H1 (cell line): Measurements from ENCODE around the gene MRPL36. TPM values are rescaled to one million over a fixed set of nuclear protein-coding genes. Genes with fewer than 3 reads are reported as not detected.
A peak's percentile ranks its signal among the peaks of the same experiment; 100 is the strongest.

Experiments used
- ASH2L ChIP-seq: fragments of 200-600, 300-600 bp; sonication (generic); IDR thresholded peaks from one replicate; pipeline ENCODE4 v1.7.1; 2017; ENCODE audit warnings: low read length
- BACH1 ChIP-seq: IDR thresholded peaks from 2 replicates; pipeline ENCODE4 v1.6.1; 2012; ENCODE audit warnings: low read length, improper control_type of control experiment
- BRCA1 ChIP-seq: IDR thresholded peaks from 2 replicates; pipeline ENCODE4 v1.6.1; 2012; ENCODE audit warnings: low read depth, low read length, improper control_type of control experiment
- CBX5 ChIP-seq: fragments of 300-800, 300-1000 bp; sonication (generic); IDR thresholded peaks from 2 replicates; pipeline ENCODE4 v1.7.1; 2016; ENCODE audit warnings: antibody characterized with exemption, low read length, low read depth
- CHD2 ChIP-seq: IDR thresholded peaks from 2 replicates; pipeline ENCODE4 v1.6.1; 2012; ENCODE audit warnings: low read length, improper control_type of control experiment
- GTF2F1 ChIP-seq: IDR thresholded peaks from 2 replicates; pipeline ENCODE4 v1.6.1; 2012; ENCODE audit warnings: low read depth, low read length, improper control_type of control experiment, borderline replicate concordance
- KDM4A ChIP-seq: IDR thresholded peaks from one replicate; pipeline ENCODE4 v1.7.1; 2012; ENCODE audit warnings: low read depth, mild to moderate bottlenecking, moderate library complexity, low read length, inconsistent platforms; ENCODE audit not compliant: severe bottlenecking
- KDM5A ChIP-seq: fragments of 200-600 bp; IDR thresholded peaks from 2 replicates; pipeline ENCODE4 v1.7.1; 2012; ENCODE audit warnings: mild to moderate bottlenecking, low read length, inconsistent platforms, mixed read lengths
- NRF1 ChIP-seq: IDR thresholded peaks from 2 replicates; pipeline ENCODE4 v1.6.1; 2011; ENCODE audit warnings: mild to moderate bottlenecking, low read depth, low read length, improper control_type of control experiment
- POLR2A ChIP-seq, 2 experiments: IDR thresholded peaks; 1 replicate in 1 of 2; 2 replicates in 1 of 2; pipeline ENCODE4 v1.6.1; 2011; ENCODE audit warnings: low read depth in 2 of 2, low read length in 2 of 2, mild to moderate bottlenecking in 2 of 2; ENCODE audit errors: control extremely low read depth in 1 of 2
- POLR2AphosphoS5 ChIP-seq: IDR thresholded peaks from 2 replicates; pipeline ENCODE4 v1.6.1; 2011; ENCODE audit warnings: low read depth, low read length
- POU5F1 ChIP-seq: IDR thresholded peaks from 2 replicates; pipeline ENCODE4 v1.6.1; 2011; ENCODE audit warnings: low read depth, mild to moderate bottlenecking, low read length, moderate library complexity
- RBBP5 ChIP-seq: IDR thresholded peaks from 2 replicates; pipeline ENCODE4 v1.7.1; 2012; ENCODE audit warnings: low read depth, mild to moderate bottlenecking, inconsistent platforms, low read length, moderate library complexity, borderline replicate concordance
- RNF2 ChIP-seq: fragments of 200-900, 300-1000 bp; sonication (generic); IDR thresholded peaks from 2 replicates; pipeline ENCODE4 v1.7.1; 2016; ENCODE audit warnings: borderline replicate concordance, low read depth, mild to moderate bottlenecking, antibody characterized with exemption, low read length; ENCODE audit not compliant: poor library complexity, severe bottlenecking; ENCODE audit errors: missing control alignments
- RXRA ChIP-seq: IDR thresholded peaks from 2 replicates; pipeline ENCODE4 v1.6.1; 2011; ENCODE audit warnings: low read depth, mild to moderate bottlenecking, low read length, moderate library complexity; ENCODE audit not compliant: insufficient read depth
- TAF1 ChIP-seq: IDR thresholded peaks from 2 replicates; pipeline ENCODE4 v1.6.1; 2011; ENCODE audit warnings: mild to moderate bottlenecking, low read depth, low read length
- TBP ChIP-seq: IDR thresholded peaks from 2 replicates; pipeline ENCODE4 v1.6.1; 2011; ENCODE audit warnings: low read depth, low read length, improper control_type of control experiment
- TEAD4 ChIP-seq: IDR thresholded peaks from 2 replicates; pipeline ENCODE4 v1.6.1; 2012; ENCODE audit warnings: low read depth, low read length, inconsistent platforms, mixed read lengths
- polyA plus RNA-seq, 7 experiments: library from polyadenylated mRNA; depleted of rRNA in 3 of 7; stranded (reverse) in 5 of 7; unstranded in 2 of 7; fragments of >200 nt in 5 of 7; fragments of 200-250 nt in 2 of 7; gene quantifications; 1 replicate in 5 of 7; 2 replicates in 1 of 7; 4 replicates in 1 of 7; pipeline versions ENCODE4 v1.2.1 to v1.2.3, GENCODE V29; 2011 to 2013; ENCODE audit warnings: missing spikeins in 2 of 7, mixed read lengths in 2 of 7
- total RNA-seq: library from RNA; stranded (reverse); fragmentation: NEBNext Ultra II Directional; extraction: Animal tissue kit (Norgen Biotek cat#: 25700); gene quantifications from 2 replicates; pipeline ENCODE4 v1.2.1, GENCODE V29; 2021

Gene MRPL36
- total and polyA plus RNA-seq, 2 of the 8 experiments (the other 6 are each of a cell fraction or from before 2014, with no cell fraction given), result 56.3 to 81.5 TPM

GRCh38 chr5:1801222-1801966 is 1.8 kb upstream of the MRPL36 start, which contains the start of gene NDUFS6 (continued):
- TF ChIP-seq KDM4A (peak; percentile 52), POLR2A (IDR thresholded peaks at IDR 0.05; ENCODE audit: control extremely low read depth in 1 of 2, low read depth in 2 of 2, low read length in 2 of 2) (peak in 1 of 2 experiments; percentile 63; a peak in 1 of 3 replicates), BRCA1 (no peak), ASH2L (peak; percentile 85), GTF2F1 (no peak), NRF1 (peak; percentile 80), CBX5 (no peak), TEAD4 (0 out of 2 replicates have a peak, but pooled peaks have one; percentile 19), CHD2 (0 out of 2 replicates have a peak, but pooled peaks have one; percentile 25), POU5F1 (no peak), RBBP5 (0 out of 2 replicates have a peak, but pooled peaks have one; percentile 25), TBP (peak; percentile 39; the same call in 1 of the 2 replicates), RNF2 (no peak), POLR2AphosphoS5 (peak; percentile 71), BACH1 (no peak), RXRA (no peak), KDM5A (peak; percentile 78; the same call in 1 of the 2 replicates), TAF1 (peak; percentile 82)
